Fibroblast of the conjunctiva (primary cell): ENCODE measurements around the gene KDM4C.
A peak's percentile ranks its signal among the peaks of the same experiment; 100 is the strongest.

ENCODE experiments used
- DNase-seq: peaks from one replicate; pipeline ENCODE4 v3.0.0-alpha.2; 2010; ENCODE audit warnings: low read depth

The KDM4C gene

GRCh38 chr9:7042124-7042523 is 284.4 kb downstream of the KDM4C start:
- peak; percentile 47 for DNase-seq

GRCh38 chr9:7045361-7045760 is 287.6 kb downstream of the KDM4C start:
- DNase-seq, result no peak

- no peak for DNase-seq
Observed at GRCh38 chr9:7051711-7052110, 293.9 kb downstream of the KDM4C start.

- no peak for DNase-seq
Observed at GRCh38 chr9:7053903-7054302, 296.1 kb downstream of the KDM4C start.

- DNase-seq, result no peak
Observed at GRCh38 chr9:7055171-7055903, 297.6 kb downstream of the KDM4C start.

GRCh38 chr9:7056254-7056653 is 298.5 kb downstream of the KDM4C start:
- DNase-seq, result no peak

GRCh38 chr9:7058473-7058872 is 300.7 kb downstream of the KDM4C start:
- no peak for DNase-seq

GRCh38 chr9:7067169-7067568 is 309.4 kb downstream of the KDM4C start:
- DNase-seq, result no peak

GRCh38 chr9:7071916-7072315 is 314.1 kb downstream of the KDM4C start:
- no peak for DNase-seq

GRCh38 chr9:7073706-7074105 is 315.9 kb downstream of the KDM4C start:
- no peak for DNase-seq

- DNase-seq, result peak; percentile 4
Observed at GRCh38 chr9:7075154-7075553, 317.4 kb downstream of the KDM4C start.

- DNase-seq, result no peak
Observed at GRCh38 chr9:7079051-7079450, 321.3 kb downstream of the KDM4C start.

GRCh38 chr9:7081065-7081600 is 323.4 kb downstream of the KDM4C start:
- no peak for DNase-seq

- DNase-seq, result no peak
Observed at GRCh38 chr9:7083192-7083591, 325.4 kb downstream of the KDM4C start.

- no peak for DNase-seq
Observed at GRCh38 chr9:7085357-7085756, 327.6 kb downstream of the KDM4C start.

GRCh38 chr9:7086389-7086788 is 328.6 kb downstream of the KDM4C start:
- DNase-seq, result no peak

GRCh38 chr9:7088611-7089010 is 330.8 kb downstream of the KDM4C start:
- no peak for DNase-seq

GRCh38 chr9:7089406-7090193 is 331.8 kb downstream of the KDM4C start:
- DNase-seq, result no peak

GRCh38 chr9:7093040-7093439 is 335.3 kb downstream of the KDM4C start:
- DNase-seq, result no peak

GRCh38 chr9:7094052-7094451 is 336.3 kb downstream of the KDM4C start:
- DNase-seq, result no peak

- DNase-seq, result no peak
Observed at GRCh38 chr9:7094576-7094975, 336.8 kb downstream of the KDM4C start.

GRCh38 chr9:7095058-7095457 is 337.3 kb downstream of the KDM4C start:
- DNase-seq, result no peak

- DNase-seq, result no peak
Observed at GRCh38 chr9:7097040-7097715, 339.4 kb downstream of the KDM4C start.
